C4-2B (cell line): Measurements from ENCODE around the gene HOXD3.

Experiments
- H3K27ac ChIP-seq: fragments of 450-650 bp; 2 replicates; pipeline ENCODE4 v1.5.1; 2017
- CTCF ChIP-seq: fragments of 450-650 bp; conservative IDR thresholded peaks from 2 replicates; pipeline ENCODE4 v1.5.1; 2017; ENCODE audit warnings: mild to moderate bottlenecking
- ZFX ChIP-seq: fragments of 450-650 bp; IDR thresholded peaks from 2 replicates; pipeline ENCODE4 v1.6.1; 2017

Gene HOXD3

GRCh38 chr2:176213406-176213805 lies 56.3 kb downstream of the HOXD3 start:
- H3K27ac ChIP-seq: no peak overlapping the region
- TF ChIP-seq CTCF: no peak
- no peak for TF ChIP-seq ZFX
